H9 (cell line): Measurements from ENCODE around the gene NCKAP5L. TPM values are rescaled to one million over a fixed set of nuclear protein-coding genes. Genes with fewer than 3 reads are reported as not detected.

Source experiments
- DNase-seq: peaks from one replicate; pipeline ENCODE4 v3.0.0-alpha.2; 2017
- H2AFZ ChIP-seq: one replicate; pipeline ENCODE4 v1.6.1; 2013; ENCODE audit warnings: mild to moderate bottlenecking, low read length, control low read depth, moderate library complexity
- H2AK5ac ChIP-seq: 2 replicates; pipeline ENCODE4 v1.6.1; 2013; ENCODE audit warnings: low read length, control low read depth, mixed read lengths; ENCODE audit not compliant: insufficient read length
- H2BK120ac ChIP-seq: one replicate; pipeline ENCODE4 v1.6.1; 2013; ENCODE audit warnings: low read depth, mild to moderate bottlenecking, low read length, control low read depth, inconsistent platforms; ENCODE audit not compliant: poor library complexity, severe bottlenecking
- H2BK12ac ChIP-seq: 2 replicates; pipeline ENCODE4 v1.6.1; 2013; ENCODE audit warnings: low read length, control low read depth, mixed read lengths, low read depth; ENCODE audit not compliant: insufficient read length
- H2BK15ac ChIP-seq: 2 replicates; pipeline ENCODE4 v1.6.1; 2013; ENCODE audit warnings: low read depth, low read length, control low read depth
- H2BK20ac ChIP-seq: one replicate; pipeline ENCODE4 v1.6.1; 2013; ENCODE audit warnings: low read depth, mild to moderate bottlenecking, low read length, control low read depth, inconsistent platforms; ENCODE audit not compliant: poor library complexity, severe bottlenecking
- H2BK5ac ChIP-seq: 2 replicates; pipeline ENCODE4 v1.6.1; 2013; ENCODE audit warnings: low read length, control low read depth, mixed read lengths; ENCODE audit not compliant: insufficient read length
- H3K14ac ChIP-seq: 2 replicates; pipeline ENCODE4 v1.6.1; 2013; ENCODE audit warnings: low read length, control low read depth; ENCODE audit not compliant: insufficient read depth
- H3K18ac ChIP-seq: 2 replicates; pipeline ENCODE4 v1.6.1; 2013; ENCODE audit warnings: low read depth, mild to moderate bottlenecking, mixed read lengths, low read length, control low read depth; ENCODE audit not compliant: insufficient read length
- H3K23ac ChIP-seq: 2 replicates; pipeline ENCODE4 v1.6.1; 2013; ENCODE audit warnings: low read length, control low read depth, mixed read lengths, low read depth; ENCODE audit not compliant: insufficient read length
- H3K23me2 ChIP-seq: 2 replicates; pipeline ENCODE4 v1.6.1; 2013; ENCODE audit warnings: low read depth, mild to moderate bottlenecking, mixed read lengths, low read length, control low read depth; ENCODE audit not compliant: insufficient read length, poor library complexity, severe bottlenecking
- H3K27ac ChIP-seq: 2 replicates; pipeline ENCODE4 v1.5.1; 2013; ENCODE audit warnings: low read length, control low read depth, mixed read lengths, low read depth; ENCODE audit not compliant: insufficient read length
- H3K27me3 ChIP-seq: 2 replicates; pipeline ENCODE4 v1.6.1; 2013; ENCODE audit warnings: low read length, control low read depth, inconsistent platforms; ENCODE audit not compliant: insufficient read depth
- H3K4ac ChIP-seq: 2 replicates; pipeline ENCODE4 v1.6.1; 2013; ENCODE audit warnings: low read depth, mild to moderate bottlenecking, control low read depth, inconsistent platforms, low read length, moderate library complexity
- H3K4me1 ChIP-seq: 2 replicates; pipeline ENCODE4 v1.6.1; 2013; ENCODE audit warnings: low read length, control low read depth, inconsistent platforms; ENCODE audit not compliant: insufficient read depth
- H3K4me2 ChIP-seq: 2 replicates; pipeline ENCODE4 v1.6.1; 2013; ENCODE audit warnings: low read length, control low read depth, mixed read lengths; ENCODE audit not compliant: insufficient read length, insufficient read depth
- H3K56ac ChIP-seq: 2 replicates; pipeline ENCODE4 v1.6.1; 2013; ENCODE audit warnings: low read depth, mild to moderate bottlenecking, mixed read lengths, low read length, control low read depth; ENCODE audit not compliant: insufficient read length
- H3K79me1 ChIP-seq: 2 replicates; pipeline ENCODE4 v1.6.1; 2013; ENCODE audit warnings: low read depth, mild to moderate bottlenecking, moderate library complexity, low read length, control low read depth, inconsistent platforms; ENCODE audit not compliant: insufficient read depth, poor library complexity, severe bottlenecking
- H3K79me2 ChIP-seq: 2 replicates; pipeline ENCODE4 v1.6.1; 2013; ENCODE audit warnings: low read length, control low read depth, inconsistent platforms; ENCODE audit not compliant: insufficient read depth
- H3K9ac ChIP-seq: 2 replicates; pipeline ENCODE4 v1.6.1; 2013; ENCODE audit warnings: low read length, control low read depth, mixed read lengths; ENCODE audit not compliant: insufficient read length; ENCODE audit errors: extremely low read depth
- H3K9me3 ChIP-seq: one replicate; pipeline ENCODE4 v1.6.1; 2013; ENCODE audit warnings: low read depth, low read length, inconsistent platforms; ENCODE audit not compliant: control insufficient read depth
- H3T11ph ChIP-seq: one replicate; pipeline ENCODE4 v1.6.1; 2013; ENCODE audit warnings: mild to moderate bottlenecking, low read length, control low read depth, inconsistent platforms
- H4K20me1 ChIP-seq: one replicate; pipeline ENCODE4 v1.6.1; 2013; ENCODE audit not compliant: control insufficient read depth, insufficient read length, insufficient read depth
- H4K5ac ChIP-seq: 2 replicates; pipeline ENCODE4 v1.6.1; 2013; ENCODE audit warnings: low read depth, mild to moderate bottlenecking, mixed read lengths, low read length, control low read depth; ENCODE audit not compliant: insufficient read length
- H4K8ac ChIP-seq: replicated peaks from 2 replicates; pipeline ENCODE4 v1.6.1; 2013; ENCODE audit warnings: low read length, control low read depth, mixed read lengths, low read depth; ENCODE audit not compliant: insufficient read length
- H4K91ac ChIP-seq: 2 replicates; pipeline ENCODE4 v1.6.1; 2013; ENCODE audit warnings: low read depth, mild to moderate bottlenecking, moderate library complexity, mixed read lengths, low read length, control low read depth; ENCODE audit not compliant: insufficient read length
- H3K27ac Mint-ChIP-seq, 3 experiments: 2 replicates in 2 of 3; 3 replicates in 1 of 3; pipeline ENCODE4 v1.8.0; 2020 to 2021; ENCODE audit warnings: mixed read lengths in 3 of 3, mild to moderate bottlenecking in 1 of 3, moderate library complexity in 1 of 3
- H3K27me3 Mint-ChIP-seq: 2 replicates; pipeline ENCODE4 v1.8.0; 2021; ENCODE audit warnings: low read depth, mild to moderate bottlenecking, moderate library complexity, mixed read lengths
- H3K36me3 Mint-ChIP-seq, 3 experiments: 2 replicates in 2 of 3; 3 replicates in 1 of 3; pipeline ENCODE4 v1.8.0; 2020 to 2021; ENCODE audit warnings: low read depth in 3 of 3, mixed read lengths in 3 of 3; ENCODE audit not compliant: insufficient read depth in 1 of 3
- H3K4me1 Mint-ChIP-seq, 2 experiments: 2 replicates each; pipeline ENCODE4 v1.8.0; 2020; ENCODE audit warnings: mixed read lengths in 2 of 2
- H3K4me3 Mint-ChIP-seq, 2 experiments: 2 replicates in 1 of 2; 3 replicates in 1 of 2; pipeline ENCODE4 v1.8.0; 2020 to 2021; ENCODE audit warnings: mild to moderate bottlenecking in 2 of 2, mixed read lengths in 2 of 2, moderate library complexity in 1 of 2
- H3K9me3 Mint-ChIP-seq, 2 experiments: 2 replicates in 1 of 2; 3 replicates in 1 of 2; pipeline ENCODE4 v1.8.0; 2020; ENCODE audit warnings: mild to moderate bottlenecking in 2 of 2, mixed read lengths in 2 of 2, moderate library complexity in 1 of 2
- WGBS: extraction: QIAGEN DNeasy Blood & Tissue Kit; methylation state at CpG from one replicate; pipeline ENCODE4 v1.1.7; 2013; ENCODE audit warnings: missing lambda C conversion rate, low lambda C conversion rate, mixed read lengths; ENCODE audit not compliant: insufficient read length; ENCODE audit errors: extremely low coverage; 5-methylcytosine and 5-hydroxymethylcytosine counted together
- total RNA-seq: library from RNA; stranded (reverse); gene quantifications from 2 replicates; pipeline ENCODE4 v1.2.1, GENCODE V29; 2021
- TF ChIP-seq, protein P1 (sequence below): fragments of 200-600 bp; sonication (generic); conservative IDR thresholded peaks from 3 replicates; pipeline ENCODE4 v1.8.0; 2021; ENCODE audit warnings: antibody characterized with exemption, mild to moderate bottlenecking

The NCKAP5L gene
- total RNA-seq, 1 experiment from 2014 or later: 27.7 TPM

DNA sequence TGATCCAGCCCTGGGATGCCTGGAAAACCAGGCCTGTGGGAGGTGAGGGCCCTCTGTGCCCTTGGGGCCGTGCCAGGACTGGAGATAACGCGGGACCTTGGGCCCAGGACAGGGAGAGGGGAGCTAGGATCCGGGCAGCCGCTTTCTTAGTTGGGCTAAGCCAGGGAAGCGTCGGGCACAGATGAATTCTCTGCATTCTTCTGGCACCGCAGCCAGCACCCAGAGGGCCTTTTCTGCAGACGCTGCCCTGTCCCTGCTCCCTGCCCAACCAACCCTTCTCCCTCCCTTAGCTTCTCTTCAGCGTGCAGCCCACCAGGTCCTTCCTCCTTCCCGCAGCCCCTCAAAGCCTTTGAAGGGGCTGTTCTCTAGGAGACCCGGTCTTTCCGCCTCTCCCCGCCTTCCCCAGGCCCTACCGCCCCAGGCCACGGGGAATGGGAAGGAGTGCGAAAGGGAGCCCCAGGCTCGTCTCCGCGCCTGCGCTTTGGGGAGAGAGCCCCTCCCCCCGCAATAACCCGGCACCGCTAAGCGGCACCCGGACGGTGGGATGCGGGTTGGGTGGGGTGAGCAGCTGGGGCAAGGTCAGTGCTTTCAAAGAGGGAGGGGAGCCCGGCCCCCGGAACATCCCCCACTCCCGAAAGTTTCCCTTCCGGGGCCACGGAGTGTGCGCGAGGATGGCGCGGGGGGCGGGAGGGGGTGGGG lies 663 bp downstream of the NCKAP5L start:
- Mint-ChIP-seq H3K27ac (peak overlapping the region; percentile 89 to 97 (median 90); a peak in 6 of 7 replicates), H3K36me3 (peaks cover 6 to 9% (median 6%) of the 10 kb centered on the region in 3 experiments), H3K9me3 (no peaks in the 10 kb centered on the region; a peak in 1 of 5 replicates), H3K4me1 (peaks cover 33 to 45% of the 10 kb centered on the region in 2 experiments), H3K4me3 (peak overlapping the region; percentile 88 to 98), H3K27me3 (no peaks in the 10 kb centered on the region)
- no peaks in the 10 kb centered on the region for H4K20me1 ChIP-seq
- no CpG with 5 or more reads among the region's 38 CpGs for WGBS
- H3K79me1 ChIP-seq: peaks cover 4% of the 10 kb centered on the region
- H2BK12ac ChIP-seq: no peak overlapping the region
- H3K9me3 ChIP-seq: no peaks in the 10 kb centered on the region
- peak; percentile 90 for DNase-seq
- H3K14ac ChIP-seq: peak overlapping the region; percentile 4
- H4K5ac ChIP-seq: no peak overlapping the region
- peaks cover 16% of the 10 kb centered on the region for H3K23me2 ChIP-seq
- H2AFZ ChIP-seq: no peak overlapping the region
- H2BK120ac ChIP-seq: no peak overlapping the region
- H3K9ac ChIP-seq: peak overlapping the region; percentile 64
- H3K4ac ChIP-seq: no peak overlapping the region
- H3K18ac ChIP-seq: no peak overlapping the region
- no peak overlapping the region for H3T11ph ChIP-seq
- no peak overlapping the region for H4K8ac ChIP-seq
- no peak overlapping the region for H2BK20ac ChIP-seq
- H4K91ac ChIP-seq: no peak overlapping the region
- H2BK15ac ChIP-seq: no peak overlapping the region
- H3K27ac ChIP-seq: no peak overlapping the region
- peak overlapping the region; percentile 91 for H3K4me2 ChIP-seq
- H3K4me1 ChIP-seq: peaks cover 2% of the 10 kb centered on the region
- H3K56ac ChIP-seq: no peak overlapping the region
- no peaks in the 10 kb centered on the region for H3K27me3 ChIP-seq
- TF ChIP-seq, protein P1, sequence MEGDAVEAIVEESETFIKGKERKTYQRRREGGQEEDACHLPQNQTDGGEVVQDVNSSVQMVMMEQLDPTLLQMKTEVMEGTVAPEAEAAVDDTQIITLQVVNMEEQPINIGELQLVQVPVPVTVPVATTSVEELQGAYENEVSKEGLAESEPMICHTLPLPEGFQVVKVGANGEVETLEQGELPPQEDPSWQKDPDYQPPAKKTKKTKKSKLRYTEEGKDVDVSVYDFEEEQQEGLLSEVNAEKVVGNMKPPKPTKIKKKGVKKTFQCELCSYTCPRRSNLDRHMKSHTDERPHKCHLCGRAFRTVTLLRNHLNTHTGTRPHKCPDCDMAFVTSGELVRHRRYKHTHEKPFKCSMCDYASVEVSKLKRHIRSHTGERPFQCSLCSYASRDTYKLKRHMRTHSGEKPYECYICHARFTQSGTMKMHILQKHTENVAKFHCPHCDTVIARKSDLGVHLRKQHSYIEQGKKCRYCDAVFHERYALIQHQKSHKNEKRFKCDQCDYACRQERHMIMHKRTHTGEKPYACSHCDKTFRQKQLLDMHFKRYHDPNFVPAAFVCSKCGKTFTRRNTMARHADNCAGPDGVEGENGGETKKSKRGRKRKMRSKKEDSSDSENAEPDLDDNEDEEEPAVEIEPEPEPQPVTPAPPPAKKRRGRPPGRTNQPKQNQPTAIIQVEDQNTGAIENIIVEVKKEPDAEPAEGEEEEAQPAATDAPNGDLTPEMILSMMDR: no peak
- H3K79me2 ChIP-seq: peaks cover 2% of the 10 kb centered on the region; the same call in 1 of the 2 replicates
- H2BK5ac ChIP-seq: no peak overlapping the region
- H2AK5ac ChIP-seq: no peak overlapping the region
- H3K23ac ChIP-seq: no peak overlapping the region
